Thoracic aorta (tissue), 2 donors: ENCODE data around the gene PPP2R3A. TPM values are rescaled to one million over a fixed set of nuclear protein-coding genes. Genes with fewer than 3 reads are reported as not detected.

ENCODE experiments used
- ATAC-seq: fragments of 150-250 bp; one replicate; pipeline ENCODE4 v1.8.0; 2017; ENCODE audit warnings: low read depth; ENCODE audit not compliant: insufficient number of reproducible peaks, low FRiP score
- DNase-seq: peaks from one replicate; pipeline ENCODE4 v3.0.0-alpha.2; 2020; ENCODE audit warnings: low spot score
- H3K27ac ChIP-seq, 2 donors: fragments of 200-600 bp; sonication (generic); 1 replicate in 1 of 2; 2 replicates in 1 of 2; pipeline ENCODE4 v1.5.1; 2016; ENCODE audit warnings: mild to moderate bottlenecking in 2 of 2, moderate library complexity in 2 of 2
- H3K27me3 ChIP-seq: fragments of 200-600 bp; sonication (generic); replicated peaks from 2 replicates; pipeline ENCODE4 v1.6.0; 2016; ENCODE audit warnings: mild to moderate bottlenecking; ENCODE audit not compliant: insufficient read depth
- H3K36me3 ChIP-seq: fragments of 200-600 bp; sonication (generic); one replicate; pipeline ENCODE4 v1.5.1; 2016
- H3K4me1 ChIP-seq, 2 donors: fragments of 200-600 bp; sonication (generic); 1 replicate in 1 of 2; 2 replicates in 1 of 2; pipeline versions ENCODE4 v1.5.1 to v1.6.0; 2016; ENCODE audit warnings: low read depth in 2 of 2, mild to moderate bottlenecking in 1 of 2; ENCODE audit not compliant: control insufficient read depth in 1 of 2
- H3K4me3 ChIP-seq: fragments of 200-600 bp; sonication (generic); 2 replicates; pipeline ENCODE4 v1.5.1; 2016; ENCODE audit warnings: mild to moderate bottlenecking
- H3K9me3 ChIP-seq: fragments of 200-600 bp; sonication (generic); 2 replicates; pipeline ENCODE4 v1.5.1; 2016
- CTCF ChIP-seq: fragments of 200-600 bp; sonication (generic); IDR thresholded peaks from one replicate; pipeline ENCODE4 v1.5.1; 2019; ENCODE audit warnings: antibody characterized with exemption
- total RNA-seq, 2 donors: library from RNA; depleted of rRNA; stranded (reverse); fragments of >200 nt; gene quantifications; one replicate each; pipeline versions ENCODE4 v1.1.0 to v1.2.3, GENCODE V29; 2016

The PPP2R3A gene
- total RNA-seq, 2 donors from 2014 or later = 6.8 to 18.0 TPM

DNA sequence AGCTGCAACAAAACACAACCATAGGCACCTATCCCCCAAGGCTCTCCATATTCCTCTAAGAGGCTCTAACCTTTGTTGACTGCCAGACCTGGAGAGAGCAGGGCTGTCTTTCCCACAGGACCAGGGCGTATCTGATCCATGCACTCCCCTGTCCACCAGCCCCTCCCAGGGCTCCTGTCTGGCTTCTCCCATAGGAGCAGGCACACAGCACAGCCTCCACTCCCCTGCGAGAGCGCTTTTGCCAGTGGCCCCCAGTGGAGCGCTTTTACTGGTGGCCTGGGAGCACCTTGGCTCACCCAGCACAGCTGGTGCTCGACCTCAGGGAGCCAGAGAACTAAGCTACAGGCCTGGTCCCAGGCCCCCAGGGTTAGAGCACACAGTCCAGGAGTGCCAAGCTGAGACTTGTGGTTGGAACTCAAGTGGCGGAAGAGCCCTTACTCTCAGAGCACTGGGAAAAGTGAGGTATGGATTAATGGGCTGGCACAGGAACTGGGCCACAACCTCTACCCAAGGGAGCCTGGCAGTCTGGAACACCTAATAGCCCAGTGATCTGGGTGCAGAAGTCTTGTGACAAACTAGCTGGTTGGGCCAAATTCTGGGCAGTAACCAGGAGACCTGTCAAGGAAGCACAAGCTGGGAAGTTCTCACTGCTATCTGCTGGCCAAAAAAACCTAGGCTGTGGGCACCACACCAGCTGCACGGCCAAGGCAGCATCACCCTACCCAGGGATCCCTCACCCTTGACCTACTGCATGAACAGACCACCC lies 79.6 kb downstream of the PPP2R3A start:
- DNase-seq = no peak
- no peaks in the 10 kb centered on the region for H3K9me3 ChIP-seq
- no peak overlapping the region for H3K27ac ChIP-seq
- H3K4me3 ChIP-seq = no peak overlapping the region
- no peak for TF ChIP-seq CTCF
- peaks cover 7% of the 10 kb centered on the region for H3K36me3 ChIP-seq
- H3K4me1 ChIP-seq = no peaks in the 10 kb centered on the region
- ATAC-seq = no peak
- H3K27me3 ChIP-seq = no peaks in the 10 kb centered on the region

GRCh38 chr3:136048068-136048467 lies 82.5 kb downstream of the PPP2R3A start:
- no peak for TF ChIP-seq CTCF
- no peaks in the 10 kb centered on the region for H3K27me3 ChIP-seq
- H3K36me3 ChIP-seq = peaks cover 4% of the 10 kb centered on the region
- DNase-seq (no peak), ATAC-seq (no peak)
- H3K4me1 ChIP-seq = no peaks in the 10 kb centered on the region
- H3K27ac ChIP-seq = no peak overlapping the region
- H3K4me3 ChIP-seq = no peak overlapping the region
- H3K9me3 ChIP-seq = no peaks in the 10 kb centered on the region

DNA sequence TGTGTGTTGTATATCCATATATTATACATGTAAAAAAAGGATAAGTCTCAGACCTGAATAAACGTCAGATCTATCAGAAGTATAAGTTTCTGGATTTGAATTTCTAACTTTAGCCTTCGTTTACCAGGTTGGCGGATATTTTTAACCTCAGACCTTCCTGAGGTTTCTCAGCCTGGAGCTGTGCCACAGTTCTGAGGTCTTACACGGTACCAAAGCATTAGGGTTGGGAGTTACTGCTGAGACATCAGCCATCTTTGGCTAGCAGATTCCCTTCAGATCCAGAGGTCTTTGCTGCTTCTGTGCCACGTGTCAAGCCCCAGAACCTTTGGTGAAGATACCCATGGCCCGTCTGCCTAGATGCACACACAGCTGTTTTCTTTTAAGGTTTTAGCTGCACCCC lies 84.7 kb downstream of the PPP2R3A start:
- Histone ChIP-seq H3K9me3 (no peaks in the 10 kb centered on the region), H3K27me3 (no peaks in the 10 kb centered on the region), H3K27ac (no peak overlapping the region), H3K4me3 (no peak overlapping the region), H3K4me1 (no peaks in the 10 kb centered on the region), H3K36me3 (peaks cover 4% of the 10 kb centered on the region)
- DNase-seq (no peak), ATAC-seq (no peak)
- no peak for TF ChIP-seq CTCF

- Histone ChIP-seq H3K4me3 (no peak overlapping the region), H3K27ac (no peak overlapping the region), H3K9me3 (no peaks in the 10 kb centered on the region), H3K36me3 (peaks cover 14% of the 10 kb centered on the region), H3K4me1 (no peaks in the 10 kb centered on the region), H3K27me3 (no peaks in the 10 kb centered on the region)
- no peak for TF ChIP-seq CTCF
- ATAC-seq = no peak
- DNase-seq = no peak
These were observed 90.0 kb downstream of the PPP2R3A start for GRCh38 chr3:136055491-136055890.

DNA sequence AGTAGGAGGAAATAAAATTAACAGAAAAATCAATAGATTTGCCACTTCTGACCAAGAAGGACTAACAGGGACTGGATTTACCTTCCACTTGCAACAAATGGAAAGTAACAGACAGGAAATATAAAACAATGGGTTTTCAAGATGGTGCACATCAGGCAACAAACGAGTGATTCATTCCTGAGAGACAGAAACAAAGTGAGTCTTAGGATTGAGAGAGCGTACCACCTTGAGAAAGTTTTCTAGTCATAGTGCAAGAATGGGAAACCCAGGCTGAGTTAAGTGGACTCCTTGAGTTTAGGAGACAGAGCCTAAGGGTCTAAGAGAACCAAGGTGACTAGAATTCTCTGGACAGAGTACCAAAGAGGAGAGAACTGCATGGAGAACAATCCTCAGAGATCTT lies 101.7 kb downstream of the PPP2R3A start:
- Histone ChIP-seq H3K27me3 (no peaks in the 10 kb centered on the region), H3K36me3 (no peaks in the 10 kb centered on the region), H3K4me3 (no peak overlapping the region), H3K4me1 (peaks cover 3 to 20% of the 10 kb centered on the region in 2 donors), H3K27ac (no peak overlapping the region), H3K9me3 (no peaks in the 10 kb centered on the region)
- DNase-seq = no peak
- no peak for ATAC-seq
- no peak for TF ChIP-seq CTCF
